ENCODE results near the gene C11orf52.

GRCh38 chr11:111957663-111958444 is 39.1 kb downstream of the C11orf52 start:
- TF ChIP-seq POLR2A (IDR thresholded peaks at IDR 0.05; ENCODE audit: control extremely low read depth in 1 of 2, low read depth in 2 of 2, low read length in 2 of 2) (no peak), JUND (IDR thresholded peaks at IDR 0.05; ENCODE audit: low read length) (no peak), POLR2AphosphoS5 (IDR thresholded peaks at IDR 0.05; ENCODE audit: low read depth, low read length) (no peak), CEBPB (IDR thresholded peaks at IDR 0.05; ENCODE audit: low read depth, low read length) (no peak), EZH2 (IDR thresholded peaks at IDR 0.05; ENCODE audit: low read depth, low read length, severe bottlenecking) (no peak), YY1 (IDR thresholded peaks at IDR 0.05; ENCODE audit: low read depth, low read length) (no peak), KDM5A (IDR thresholded peaks at IDR 0.05; ENCODE audit: low read length) (no peak), GABPA (IDR thresholded peaks at IDR 0.05; ENCODE audit: borderline replicate concordance, insufficient read depth, low read length) (no peak), ATF3 (IDR thresholded peaks at IDR 0.05; ENCODE audit: insufficient read depth, low read depth, low read length) (no peak), NANOG (IDR thresholded peaks at IDR 0.05; ENCODE audit: insufficient read depth, low read depth, low read length, poor library complexity, severe bottlenecking) (no peak), BACH1 (IDR thresholded peaks at IDR 0.05; ENCODE audit: low read length) (no peak), RFX5 (IDR thresholded peaks at IDR 0.05; ENCODE audit: borderline replicate concordance, low read depth, low read length) (no peak)
- TF ChIP-seq, protein P1, sequence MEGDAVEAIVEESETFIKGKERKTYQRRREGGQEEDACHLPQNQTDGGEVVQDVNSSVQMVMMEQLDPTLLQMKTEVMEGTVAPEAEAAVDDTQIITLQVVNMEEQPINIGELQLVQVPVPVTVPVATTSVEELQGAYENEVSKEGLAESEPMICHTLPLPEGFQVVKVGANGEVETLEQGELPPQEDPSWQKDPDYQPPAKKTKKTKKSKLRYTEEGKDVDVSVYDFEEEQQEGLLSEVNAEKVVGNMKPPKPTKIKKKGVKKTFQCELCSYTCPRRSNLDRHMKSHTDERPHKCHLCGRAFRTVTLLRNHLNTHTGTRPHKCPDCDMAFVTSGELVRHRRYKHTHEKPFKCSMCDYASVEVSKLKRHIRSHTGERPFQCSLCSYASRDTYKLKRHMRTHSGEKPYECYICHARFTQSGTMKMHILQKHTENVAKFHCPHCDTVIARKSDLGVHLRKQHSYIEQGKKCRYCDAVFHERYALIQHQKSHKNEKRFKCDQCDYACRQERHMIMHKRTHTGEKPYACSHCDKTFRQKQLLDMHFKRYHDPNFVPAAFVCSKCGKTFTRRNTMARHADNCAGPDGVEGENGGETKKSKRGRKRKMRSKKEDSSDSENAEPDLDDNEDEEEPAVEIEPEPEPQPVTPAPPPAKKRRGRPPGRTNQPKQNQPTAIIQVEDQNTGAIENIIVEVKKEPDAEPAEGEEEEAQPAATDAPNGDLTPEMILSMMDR (IDR thresholded peaks at IDR 0.05; ENCODE audit: control extremely low read depth in 1 of 3, insufficient read depth in 1 of 3, low read depth in 1 of 3, low read length in 3 of 3): no peak
- TF ChIP-seq, protein P2, sequence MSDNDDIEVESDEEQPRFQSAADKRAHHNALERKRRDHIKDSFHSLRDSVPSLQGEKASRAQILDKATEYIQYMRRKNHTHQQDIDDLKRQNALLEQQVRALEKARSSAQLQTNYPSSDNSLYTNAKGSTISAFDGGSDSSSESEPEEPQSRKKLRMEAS (IDR thresholded peaks at IDR 0.05): no peak
